HepG2 (cell line): ENCODE results near the gene CISTR.

ENCODE experiments used
- NFRKB ChIP-seq: fragments of 450-650 bp; IDR thresholded peaks from 2 replicates; pipeline ENCODE4 v1.6.1; 2017
- RAD21 ChIP-seq: fragments of 450-650 bp; formaldehyde crosslinking; IDR thresholded peaks from 2 replicates; pipeline ENCODE4 v1.5.0; 2020; ENCODE audit warnings: mild to moderate bottlenecking
- SMARCC2 ChIP-seq: fragments of 450-650 bp; IDR thresholded peaks from 2 replicates; pipeline ENCODE4 v1.6.1; 2017; ENCODE audit warnings: antibody characterized with exemption, mild to moderate bottlenecking
- SPEN ChIP-seq: sonication (generic); formaldehyde crosslinking; IDR thresholded peaks from 2 replicates; pipeline ENCODE4 v1.5.1; 2020; ENCODE audit warnings: low read depth, mild to moderate bottlenecking, missing genetic modification reagents
- TF ChIP-seq, protein P1 (sequence below): sonication (generic); formaldehyde crosslinking; IDR thresholded peaks from 2 replicates; pipeline ENCODE4 v1.8.1; 2023; ENCODE audit warnings: missing genetic modification reagents, mild to moderate bottlenecking, borderline replicate concordance

DNA sequence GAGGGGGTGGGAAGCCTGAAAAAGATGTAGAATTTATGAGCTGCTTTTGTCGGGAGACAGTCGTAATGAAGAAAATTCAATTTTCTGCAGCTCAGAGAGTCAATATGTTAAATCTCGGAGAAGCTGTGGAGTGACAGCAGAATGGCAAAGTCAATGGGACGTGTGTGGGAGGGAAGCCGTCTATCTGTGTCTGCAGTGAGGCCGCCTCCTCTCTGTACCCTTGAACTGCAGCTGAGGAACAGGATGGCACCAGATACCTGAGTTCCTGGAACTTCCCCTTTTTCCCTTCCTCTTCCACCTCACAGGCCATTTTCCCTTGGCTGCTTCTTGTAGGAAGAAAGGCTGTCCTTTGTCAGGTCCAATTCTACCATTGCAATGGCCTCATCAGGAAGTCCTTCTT lies 15.2 kb downstream of the CISTR start:
- TF ChIP-seq SMARCC2 = no peak
- TF ChIP-seq RAD21 (CRISPR knock-in tag) = no peak
- no peak for TF ChIP-seq NFRKB
- no peak for TF ChIP-seq SPEN
- TF ChIP-seq, protein P1, sequence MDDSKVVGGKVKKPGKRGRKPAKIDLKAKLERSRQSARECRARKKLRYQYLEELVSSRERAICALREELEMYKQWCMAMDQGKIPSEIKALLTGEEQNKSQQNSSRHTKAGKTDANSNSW (CRISPR knock-in tag) = no peak
